PC-9 (cell line): Measurements from ENCODE around the gene ETHE1.

ENCODE experiments used
- EZH2 ChIP-seq: fragments of 200-600 bp; sonication (generic); IDR thresholded peaks from 2 replicates; pipeline ENCODE4 v1.8.0; 2017; ENCODE audit warnings: antibody characterized with exemption, low read depth
- TF ChIP-seq, protein P1 (sequence below): fragments of 200-600 bp; sonication (generic); conservative IDR thresholded peaks from 2 replicates; pipeline ENCODE4 v1.6.1; 2017; ENCODE audit warnings: mixed run types, antibody characterized with exemption, mild to moderate bottlenecking, moderate library complexity

DNA sequence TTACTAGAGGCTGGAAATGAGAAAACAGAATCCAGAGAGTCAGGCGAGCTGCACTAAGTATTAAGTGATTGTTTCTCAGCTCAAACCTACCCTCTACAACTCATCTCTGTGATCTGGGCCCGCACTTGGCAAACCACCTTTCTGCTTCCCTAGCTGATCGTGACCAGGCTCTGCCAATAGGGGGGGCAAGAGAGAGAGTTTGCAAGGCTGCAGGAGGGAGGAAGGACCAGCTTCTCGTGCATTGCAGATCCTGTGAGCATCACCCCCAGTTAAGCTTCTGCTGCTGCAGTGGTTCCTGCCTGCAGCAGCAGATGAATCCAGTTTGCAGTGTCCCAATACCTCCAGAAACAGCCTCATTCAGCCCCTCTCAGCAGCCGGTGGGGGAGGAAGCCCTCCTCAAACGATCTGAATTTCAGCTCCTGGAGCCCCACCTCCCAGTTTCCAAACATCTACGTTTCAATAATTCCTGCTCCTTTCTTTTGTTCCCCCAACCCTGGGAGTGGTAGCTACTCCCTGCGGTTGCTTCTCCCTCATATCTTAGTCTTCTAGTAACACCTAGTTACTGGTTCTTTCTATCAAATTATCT, 28.3 kb upstream of the ETHE1 start:
- no peak for TF ChIP-seq EZH2
- TF ChIP-seq, protein P1, sequence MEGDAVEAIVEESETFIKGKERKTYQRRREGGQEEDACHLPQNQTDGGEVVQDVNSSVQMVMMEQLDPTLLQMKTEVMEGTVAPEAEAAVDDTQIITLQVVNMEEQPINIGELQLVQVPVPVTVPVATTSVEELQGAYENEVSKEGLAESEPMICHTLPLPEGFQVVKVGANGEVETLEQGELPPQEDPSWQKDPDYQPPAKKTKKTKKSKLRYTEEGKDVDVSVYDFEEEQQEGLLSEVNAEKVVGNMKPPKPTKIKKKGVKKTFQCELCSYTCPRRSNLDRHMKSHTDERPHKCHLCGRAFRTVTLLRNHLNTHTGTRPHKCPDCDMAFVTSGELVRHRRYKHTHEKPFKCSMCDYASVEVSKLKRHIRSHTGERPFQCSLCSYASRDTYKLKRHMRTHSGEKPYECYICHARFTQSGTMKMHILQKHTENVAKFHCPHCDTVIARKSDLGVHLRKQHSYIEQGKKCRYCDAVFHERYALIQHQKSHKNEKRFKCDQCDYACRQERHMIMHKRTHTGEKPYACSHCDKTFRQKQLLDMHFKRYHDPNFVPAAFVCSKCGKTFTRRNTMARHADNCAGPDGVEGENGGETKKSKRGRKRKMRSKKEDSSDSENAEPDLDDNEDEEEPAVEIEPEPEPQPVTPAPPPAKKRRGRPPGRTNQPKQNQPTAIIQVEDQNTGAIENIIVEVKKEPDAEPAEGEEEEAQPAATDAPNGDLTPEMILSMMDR = peak; percentile 76
